WTC11 (cell line): Measurements from ENCODE around the gene EXOC6. TPM values are rescaled to one million over a fixed set of nuclear protein-coding genes. Genes with fewer than 3 reads are reported as not detected.

Experiments
- ATAC-seq: fragments of 200-7000 bp; cut with Tn5 transposase; 2 replicates; pipeline ENCODE4 v1.10.0; 2021; ENCODE audit warnings: mild to moderate bottlenecking, moderate library complexity
- CTCF ChIA-PET: fragments of 300-600 bp; sonication (Branson Sonifier 250); formaldehyde crosslinking; loops from one replicate; lab custom pipeline; 2021; ENCODE audit warnings: antibody characterized with exemption; lab: Charles Lee
- POLR2A ChIA-PET: fragments of 350-600 bp; sonication (Branson Sonifier 250); formaldehyde crosslinking; loops from one replicate; lab custom pipeline; 2021; ENCODE audit warnings: antibody characterized with exemption; lab: Charles Lee
- DNase-seq: peaks from one replicate; pipeline ENCODE4 v3.0.0; 2021; ENCODE audit warnings: low spot score
- H3K27ac Mint-ChIP-seq: 2 replicates; pipeline ENCODE4 v1.8.0; 2021; ENCODE audit warnings: mixed read lengths
- H3K27me3 Mint-ChIP-seq: 2 replicates; pipeline ENCODE4 v1.8.0; 2021; ENCODE audit warnings: low read depth, mild to moderate bottlenecking, moderate library complexity, mixed read lengths
- H3K36me3 Mint-ChIP-seq: 2 replicates; pipeline ENCODE4 v1.8.0; 2021; ENCODE audit warnings: mixed read lengths
- H3K4me1 Mint-ChIP-seq: 2 replicates; pipeline ENCODE4 v1.8.0; 2022; ENCODE audit warnings: mixed read lengths
- H3K4me3 Mint-ChIP-seq: 2 replicates; pipeline ENCODE4 v1.8.0; 2021; ENCODE audit warnings: mild to moderate bottlenecking, moderate library complexity, mixed read lengths
- H3K9me3 Mint-ChIP-seq: 2 replicates; pipeline ENCODE4 v1.8.0; 2021; ENCODE audit warnings: mixed read lengths
- ATF3 ChIP-seq: sonication (generic); formaldehyde crosslinking; conservative IDR thresholded peaks from 2 replicates; pipeline ENCODE4 v1.8.1; 2022; ENCODE audit warnings: mild to moderate bottlenecking, missing genetic modification reagents
- CTCF ChIP-seq: fragments of 200-600 bp; IDR thresholded peaks from 2 replicates; pipeline ENCODE4 v1.8.0; 2022; ENCODE audit warnings: antibody characterized with exemption
- E2F1 ChIP-seq: sonication (generic); formaldehyde crosslinking; IDR thresholded peaks from 2 replicates; pipeline ENCODE4 v1.8.0; 2022; ENCODE audit warnings: mild to moderate bottlenecking, missing genetic modification reagents
- E2F4 ChIP-seq: sonication (generic); formaldehyde crosslinking; IDR thresholded peaks from 2 replicates; pipeline ENCODE4 v1.8.1; 2022; ENCODE audit warnings: low read depth, mild to moderate bottlenecking, moderate library complexity, missing genetic modification reagents, borderline replicate concordance
- ERG ChIP-seq: fragments of 250-450 bp; sonication (Bioruptor Pico); IDR thresholded peaks from 2 replicates; pipeline ENCODE4 v1.8.0; 2021; ENCODE audit warnings: mild to moderate bottlenecking
- FOXP4 ChIP-seq: sonication (generic); formaldehyde crosslinking; IDR thresholded peaks from 2 replicates; pipeline ENCODE4 v1.8.0; 2022; ENCODE audit warnings: mild to moderate bottlenecking, missing genetic modification reagents
- GRHL2 ChIP-seq: fragments of 250-450 bp; sonication (Bioruptor Pico); IDR thresholded peaks from 2 replicates; pipeline ENCODE4 v1.8.0; 2022; ENCODE audit warnings: mild to moderate bottlenecking, moderate library complexity; ENCODE audit not compliant: insufficient replicate concordance, severe bottlenecking
- MXD4 ChIP-seq: fragments of 250-450 bp; sonication (Bioruptor Pico); IDR thresholded peaks from 2 replicates; pipeline ENCODE4 v1.8.0; 2021; ENCODE audit warnings: mild to moderate bottlenecking, moderate library complexity, borderline replicate concordance
- NFE2L1 ChIP-seq: sonication (generic); formaldehyde crosslinking; IDR thresholded peaks from 2 replicates; pipeline ENCODE4 v1.8.1; 2023; ENCODE audit warnings: missing genetic modification reagents
- PREB ChIP-seq: sonication (generic); formaldehyde crosslinking; IDR thresholded peaks from 2 replicates; pipeline ENCODE4 v1.8.1; 2022; ENCODE audit warnings: mild to moderate bottlenecking, missing genetic modification reagents, moderate library complexity, borderline replicate concordance
- RELA ChIP-seq: sonication (generic); formaldehyde crosslinking; IDR thresholded peaks from 2 replicates; pipeline ENCODE4 v1.8.1; 2022; ENCODE audit warnings: missing genetic modification reagents, mild to moderate bottlenecking, borderline replicate concordance
- RORB ChIP-seq: fragments of 250-450 bp; sonication (Bioruptor Pico); IDR thresholded peaks from 2 replicates; pipeline ENCODE4 v1.9.0; 2021; ENCODE audit warnings: mild to moderate bottlenecking
- SMAD3 ChIP-seq: sonication (generic); formaldehyde crosslinking; IDR thresholded peaks from 2 replicates; pipeline ENCODE4 v1.8.0; 2022; ENCODE audit warnings: missing genetic modification reagents, mild to moderate bottlenecking, borderline replicate concordance
- SOX15 ChIP-seq: fragments of 250-450 bp; sonication (Bioruptor Pico); IDR thresholded peaks from 2 replicates; pipeline ENCODE4 v1.9.0; 2021; ENCODE audit warnings: mild to moderate bottlenecking
- SP1 ChIP-seq: sonication (generic); formaldehyde crosslinking; conservative IDR thresholded peaks from 2 replicates; pipeline ENCODE4 v1.8.1; 2022; ENCODE audit warnings: missing genetic modification reagents
- STAT6 ChIP-seq: sonication (generic); formaldehyde crosslinking; conservative IDR thresholded peaks from 2 replicates; pipeline ENCODE4 v1.8.1; 2023; ENCODE audit warnings: mild to moderate bottlenecking, low read depth, missing genetic modification reagents, moderate library complexity
- TCF7 ChIP-seq: sonication (generic); formaldehyde crosslinking; IDR thresholded peaks from 2 replicates; pipeline ENCODE4 v1.8.0; 2022; ENCODE audit warnings: mild to moderate bottlenecking, low read depth, missing genetic modification reagents, moderate library complexity
- ZBTB21 ChIP-seq: sonication (generic); formaldehyde crosslinking; IDR thresholded peaks from 2 replicates; pipeline ENCODE4 v1.8.1; 2023; ENCODE audit warnings: mild to moderate bottlenecking, missing genetic modification reagents, borderline replicate concordance
- ZMAT4 ChIP-seq: fragments of 250-450 bp; sonication (Bioruptor Pico); IDR thresholded peaks from 2 replicates; pipeline ENCODE4 v1.9.0; 2021; ENCODE audit warnings: mild to moderate bottlenecking
- ZNF263 ChIP-seq: sonication (generic); formaldehyde crosslinking; IDR thresholded peaks from 2 replicates; pipeline ENCODE4 v1.8.1; 2022; ENCODE audit warnings: low read depth, mild to moderate bottlenecking, moderate library complexity, missing genetic modification reagents
- ZNF671 ChIP-seq: fragments of 250-450 bp; sonication (Bioruptor Pico); IDR thresholded peaks from 2 replicates; pipeline ENCODE4 v1.8.0; 2021; ENCODE audit warnings: mild to moderate bottlenecking
- total RNA-seq: library from RNA; stranded (reverse); gene quantifications from 3 replicates; pipeline ENCODE4 v1.2.3, GENCODE V29; 2021

Gene EXOC6
- total RNA-seq, 1 experiment from 2014 or later = 5.0 TPM

GRCh38 chr10:92938841-92939240 lies 90.5 kb downstream of the EXOC6 start (continued):
- TF ChIP-seq CTCF = no peak
- TF ChIP-seq ZNF263 (CRISPR knock-in tag) = no peak

GRCh38 chr10:92942226-92942625 lies 93.9 kb downstream of the EXOC6 start:
- Mint-ChIP-seq H3K36me3 (no peaks in the 10 kb centered on the region), H3K27ac (no peak overlapping the region), H3K4me3 (no peak overlapping the region), H3K27me3 (no peaks in the 10 kb centered on the region), H3K9me3 (no peaks in the 10 kb centered on the region), H3K4me1 (no peaks in the 10 kb centered on the region)
- ChIA-PET POLR2A (interaction anchor here (0.7 kb wide), 2 partner anchors 20 to 40 kb away, joined by 3 to 4 read pairs; no protein-coding TSS in a partner anchor), CTCF (no interaction called here)
- no peak for DNase-seq
- TF ChIP-seq TCF7 (CRISPR knock-in tag) (no peak), RELA (CRISPR knock-in tag) (no peak), RORB (CRISPR knock-in tag) (no peak), ERG (no peak), MXD4 (CRISPR knock-in tag) (no peak), SMAD3 (CRISPR knock-in tag) (no peak), E2F4 (CRISPR knock-in tag) (no peak), ZBTB21 (CRISPR knock-in tag) (no peak), FOXP4 (no peak), ZMAT4 (no peak), SP1 (no peak), ATF3 (CRISPR knock-in tag) (no peak)
- ATAC-seq = no peak

GRCh38 chr10:92946491-92946890 lies 98.2 kb downstream of the EXOC6 start:
- H3K27ac Mint-ChIP-seq = no peak overlapping the region
- TF ChIP-seq TCF7 (CRISPR knock-in tag) (no peak), ZNF671 (CRISPR knock-in tag) (no peak), SOX15 (CRISPR knock-in tag) (no peak), STAT6 (CRISPR knock-in tag) (no peak), PREB (CRISPR knock-in tag) (no peak), ATF3 (CRISPR knock-in tag) (no peak), NFE2L1 (CRISPR knock-in tag) (no peak), GRHL2 (CRISPR knock-in tag) (no peak), E2F1 (CRISPR knock-in tag) (no peak)

More at GRCh38 chr10:92946491-92946890, 98.2 kb downstream of the EXOC6 start:
- ATAC-seq (no peak), DNase-seq (no peak)
- ChIA-PET CTCF (interaction anchor here (1.1 kb wide), 1 partner anchor 104 kb away, joined by 3 read pairs; no protein-coding TSS in a partner anchor), POLR2A (no interaction called here)
- no peaks in the 10 kb centered on the region for H3K4me1 Mint-ChIP-seq
- no peak overlapping the region for H3K4me3 Mint-ChIP-seq
- H3K9me3 Mint-ChIP-seq = no peaks in the 10 kb centered on the region
- H3K36me3 Mint-ChIP-seq = no peaks in the 10 kb centered on the region
- no peaks in the 10 kb centered on the region for H3K27me3 Mint-ChIP-seq
